HEK293T (cell line): ENCODE data around the gene SEMA5A.

Experiments
- ELF4 ChIP-seq: fragments of 450-650 bp; IDR thresholded peaks from 2 replicates; pipeline ENCODE4 v1.6.1; 2017; ENCODE audit warnings: antibody characterized with exemption
- FOXA1 ChIP-seq: fragments of 450-650 bp; IDR thresholded peaks from 2 replicates; pipeline ENCODE4 v1.6.1; 2016; ENCODE audit warnings: mild to moderate bottlenecking
- FOXK2 ChIP-seq: fragments of 450-650 bp; IDR thresholded peaks from 2 replicates; pipeline ENCODE4 v1.6.1; 2016; ENCODE audit warnings: mild to moderate bottlenecking
- HDGF ChIP-seq: fragments of 450-650 bp; IDR thresholded peaks from 2 replicates; pipeline ENCODE4 v1.6.1; 2017; ENCODE audit warnings: antibody characterized with exemption, borderline replicate concordance
- NFRKB ChIP-seq: fragments of 450-650 bp; IDR thresholded peaks from 2 replicates; pipeline ENCODE4 v1.6.1; 2016; ENCODE audit warnings: mild to moderate bottlenecking, moderate library complexity
- SP1 ChIP-seq: fragments of 450-650 bp; IDR thresholded peaks from 2 replicates; pipeline ENCODE4 v1.6.1; 2017
- SUZ12 ChIP-seq: fragments of 450-650 bp; IDR thresholded peaks from 2 replicates; pipeline ENCODE4 v1.6.1; 2016; ENCODE audit warnings: mild to moderate bottlenecking
- TF ChIP-seq, protein P1 (sequence below): fragments of 450-650 bp; IDR thresholded peaks from 2 replicates; pipeline ENCODE4 v1.6.1; 2016

DNA sequence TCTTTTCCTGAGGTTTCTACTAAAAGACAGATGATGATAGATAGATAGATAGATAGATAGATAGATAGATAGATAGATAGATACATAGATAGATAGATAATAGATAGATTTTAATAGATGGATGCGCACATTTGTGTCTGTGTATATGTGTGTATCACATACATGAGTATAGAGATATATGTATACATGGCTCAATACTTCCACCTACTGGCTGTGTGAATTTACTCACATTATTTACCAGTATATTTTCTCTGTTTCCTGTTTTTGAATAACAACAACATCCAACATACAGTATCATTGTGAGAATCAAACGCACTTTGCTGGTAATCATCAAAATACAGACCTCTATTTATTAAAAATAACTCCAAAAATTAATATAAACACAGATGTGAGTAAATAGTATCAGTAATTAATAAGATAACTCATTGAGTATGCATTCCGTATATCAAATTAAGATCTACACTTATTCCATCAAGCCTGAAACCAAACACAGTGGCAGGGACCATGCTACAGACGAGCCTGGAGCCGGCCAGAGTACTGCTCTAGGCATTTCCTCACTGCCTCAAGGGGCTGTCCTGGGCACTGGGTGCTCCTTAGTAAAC, 338.0 kb downstream of the SEMA5A start:
- TF ChIP-seq HDGF, result no peak
- TF ChIP-seq, protein P1, sequence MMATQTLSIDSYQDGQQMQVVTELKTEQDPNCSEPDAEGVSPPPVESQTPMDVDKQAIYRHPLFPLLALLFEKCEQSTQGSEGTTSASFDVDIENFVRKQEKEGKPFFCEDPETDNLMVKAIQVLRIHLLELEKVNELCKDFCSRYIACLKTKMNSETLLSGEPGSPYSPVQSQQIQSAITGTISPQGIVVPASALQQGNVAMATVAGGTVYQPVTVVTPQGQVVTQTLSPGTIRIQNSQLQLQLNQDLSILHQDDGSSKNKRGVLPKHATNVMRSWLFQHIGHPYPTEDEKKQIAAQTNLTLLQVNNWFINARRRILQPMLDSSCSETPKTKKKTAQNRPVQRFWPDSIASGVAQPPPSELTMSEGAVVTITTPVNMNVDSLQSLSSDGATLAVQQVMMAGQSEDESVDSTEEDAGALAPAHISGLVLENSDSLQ, result no peak
- no peak for TF ChIP-seq FOXK2
- no peak for TF ChIP-seq NFRKB
- no peak for TF ChIP-seq FOXA1
- no peak for TF ChIP-seq ELF4
- no peak for TF ChIP-seq SP1
- TF ChIP-seq SUZ12, result no peak
